Activated naive CD8-positive, alpha-beta T cell treated with anti-CD3 and anti-CD28 coated beads, Interleukin-2, amount 50 U/mL, for 16 hours (primary cell): ENCODE results near the gene SLC5A10.
"Not testable (repeated sequence)": the region's sequence is repeated elsewhere in the genome, so short reads cannot be mapped to it uniquely, and the experiment has no call there.

Experiments
- DNase-seq: peaks from one replicate; pipeline ENCODE4 v3.0.0-alpha.2; 2020; ENCODE audit warnings: low read depth, low spot score

Gene SLC5A10

GRCh38 chr17:18947866-18948265 lies 4.1 kb upstream of the SLC5A10 start:
- DNase-seq, result no peak

DNA sequence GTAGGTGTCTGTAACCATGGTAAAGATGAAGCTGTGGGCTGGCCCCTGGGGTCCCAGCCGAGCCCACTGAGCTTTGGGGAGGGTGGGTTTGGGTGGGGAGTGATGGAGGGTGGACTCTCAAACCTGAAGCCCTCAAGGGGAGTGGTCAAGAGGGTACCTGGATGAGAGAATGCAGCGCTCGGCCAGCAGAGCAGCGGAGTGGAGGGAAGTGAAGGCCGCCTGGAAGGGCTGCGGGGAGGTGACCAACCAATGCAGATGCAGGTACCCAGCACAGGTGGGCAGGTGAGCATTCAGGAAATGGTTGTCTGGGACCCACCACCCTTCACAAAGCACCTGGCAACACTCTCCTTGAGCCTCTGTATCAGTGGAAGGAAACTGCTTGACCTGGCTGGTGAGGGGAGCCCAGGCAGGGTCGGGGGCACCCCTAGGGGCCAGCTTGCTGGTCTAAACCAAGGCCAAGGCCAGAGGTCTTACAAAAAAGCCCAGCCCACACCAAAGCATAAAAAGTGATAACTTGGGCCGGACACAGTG lies 3.4 kb upstream of the SLC5A10 start:
- no peak for DNase-seq

DNA sequence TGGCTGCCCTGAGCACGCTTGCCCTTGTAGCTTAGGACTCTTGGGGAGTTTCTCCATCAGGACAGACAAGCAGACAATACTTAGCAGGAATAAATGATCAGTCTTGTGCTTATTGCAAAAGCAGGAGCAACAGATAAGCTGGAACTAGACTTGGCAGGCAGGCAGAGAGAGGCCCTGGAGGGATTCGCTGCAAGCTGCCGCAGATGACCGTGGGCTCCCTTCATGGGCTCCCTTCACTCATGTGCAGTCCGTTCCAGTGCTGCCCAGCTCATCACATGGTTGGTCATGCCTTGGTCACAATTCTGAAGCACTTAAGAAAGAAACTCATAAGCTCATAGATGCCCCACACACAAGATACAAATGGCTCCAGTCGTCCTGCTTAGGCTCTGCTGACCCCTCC lies 2.4 kb upstream of the SLC5A10 start:
- DNase-seq, result no peak

DNA sequence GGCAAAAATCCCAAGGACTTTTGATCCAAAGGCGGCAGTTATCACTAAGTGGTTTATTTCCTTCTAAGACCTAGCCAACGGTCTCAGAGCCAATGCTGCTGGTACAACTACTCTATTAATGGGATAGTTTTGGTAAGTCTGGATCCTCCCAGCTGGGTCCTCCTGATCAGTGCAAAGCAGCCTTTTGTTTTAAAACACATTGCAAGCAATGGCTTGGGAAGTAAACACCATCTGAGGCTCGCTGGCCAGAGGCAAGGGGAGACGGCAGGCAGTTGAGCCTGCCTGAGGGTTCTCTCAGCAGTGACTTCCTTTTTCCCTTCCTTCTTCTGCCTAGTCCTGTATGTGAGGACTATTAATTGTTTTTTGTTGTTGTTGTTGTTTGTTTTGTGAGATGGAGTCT lies 1.6 kb upstream of the SLC5A10 start:
- DNase-seq, result no peak

DNA sequence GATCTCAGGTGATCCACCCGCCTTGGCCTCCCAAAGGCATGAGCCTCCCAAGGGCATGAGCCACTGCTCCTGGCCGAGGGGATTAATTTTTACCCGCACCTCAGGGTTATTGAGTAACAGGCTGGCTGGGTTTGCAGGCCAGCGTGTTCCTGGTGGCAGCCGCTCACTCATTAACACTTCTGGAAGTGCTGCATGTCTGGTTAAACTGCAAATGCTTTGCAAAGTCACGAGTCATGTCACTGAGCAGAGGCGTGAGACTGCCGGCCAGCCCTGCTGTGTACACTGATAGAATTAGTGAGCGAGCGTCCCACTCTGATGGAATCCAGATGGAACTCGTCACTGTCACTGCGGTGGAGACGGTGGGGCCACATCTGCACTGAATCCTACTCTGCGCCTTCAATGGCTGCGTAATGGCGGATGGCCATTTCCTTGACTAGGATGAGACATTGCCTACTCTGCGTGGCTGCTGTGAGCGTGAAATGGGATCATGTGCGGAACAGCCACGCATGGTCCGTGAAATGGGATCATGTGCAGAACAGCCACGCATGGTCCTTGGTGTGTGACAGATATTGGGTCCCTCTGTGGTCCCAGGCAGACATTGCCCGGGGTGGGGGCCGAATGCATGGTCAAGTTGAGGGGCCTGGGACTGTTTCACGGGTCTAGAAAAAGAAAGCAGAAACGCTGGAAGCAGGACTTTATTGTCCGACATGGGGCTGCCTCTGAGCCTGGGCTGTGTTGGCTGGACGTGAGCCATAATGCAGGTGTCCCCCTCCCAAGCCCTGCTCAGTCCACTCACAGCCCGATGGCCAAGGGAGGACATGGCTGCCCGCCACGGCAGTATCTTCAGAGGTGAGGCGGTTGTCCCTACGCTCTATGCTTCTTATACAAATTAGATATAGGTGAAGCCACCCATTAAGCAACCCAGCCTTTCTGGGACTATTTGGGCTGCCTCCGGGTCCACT lies 740 bp upstream of the SLC5A10 start:
- DNase-seq, result no peak

GRCh38 chr17:18953231-18953728 lies 1.3 kb downstream of the SLC5A10 start:
- DNase-seq, result no peak

- no peak for DNase-seq
Measured at GRCh38 chr17:18954321-18954720, 2.4 kb downstream of the SLC5A10 start.

- DNase-seq, result no peak
Measured at GRCh38 chr17:18955009-18955408, 3.0 kb downstream of the SLC5A10 start.

DNA sequence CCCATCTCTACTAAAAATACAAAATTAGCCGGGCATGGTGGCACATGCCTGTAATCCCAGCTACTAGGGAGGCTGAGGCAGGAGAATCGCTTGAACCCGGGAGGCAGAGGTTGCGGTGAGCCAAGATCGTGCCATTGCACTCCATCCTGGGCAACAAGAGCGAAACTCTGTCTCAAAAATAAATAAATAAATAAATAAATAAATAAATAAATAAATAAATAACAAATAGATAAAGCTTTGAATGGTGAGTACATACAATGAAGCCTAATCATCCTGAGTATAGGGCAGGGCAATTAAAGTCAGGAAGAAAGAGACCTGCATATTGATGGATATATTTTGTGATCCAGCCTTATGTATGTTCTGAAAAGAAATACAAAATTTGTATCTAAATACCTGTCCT lies 4.1 kb downstream of the SLC5A10 start:
- DNase-seq, result not testable (repeated sequence)

DNA sequence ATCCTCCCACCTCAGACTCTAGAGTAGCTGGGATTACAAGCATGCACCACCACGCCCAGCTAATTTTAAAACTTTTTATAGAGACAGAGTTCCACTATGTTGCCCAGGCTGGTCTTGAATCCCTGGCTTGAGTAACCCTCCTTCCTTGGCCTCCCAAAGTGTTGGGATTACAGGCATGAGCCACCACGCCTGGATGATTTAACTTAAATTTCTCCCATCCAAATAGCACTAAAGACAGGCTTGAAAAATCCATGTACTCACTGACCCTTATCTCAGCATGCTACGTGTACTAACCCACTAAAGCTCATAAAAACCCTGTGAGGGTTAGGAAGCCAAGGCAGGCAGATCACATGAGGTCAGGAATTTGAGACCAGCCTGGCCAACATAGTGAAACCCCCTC lies 4.6 kb downstream of the SLC5A10 start:
- no peak for DNase-seq

DNA sequence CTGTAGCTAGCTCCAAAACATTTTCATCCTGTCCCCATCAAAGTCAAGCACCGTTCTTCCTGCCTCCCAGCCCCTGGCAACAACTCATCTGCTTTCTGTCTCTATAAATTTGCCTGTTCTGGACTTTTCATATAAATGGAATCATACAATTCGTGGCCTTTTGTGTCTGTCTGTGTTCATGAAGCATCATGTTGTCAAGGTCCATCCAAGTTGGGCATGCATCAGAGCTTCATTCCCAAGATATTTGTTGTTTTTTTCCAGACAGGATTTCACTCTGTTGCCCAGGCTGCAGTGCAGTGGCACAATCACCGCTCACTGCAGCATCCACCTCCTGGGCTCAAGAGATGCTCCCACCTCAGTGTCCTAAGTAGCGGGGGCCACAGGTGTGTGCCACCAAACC lies 5.9 kb downstream of the SLC5A10 start:
- no peak for DNase-seq

DNA sequence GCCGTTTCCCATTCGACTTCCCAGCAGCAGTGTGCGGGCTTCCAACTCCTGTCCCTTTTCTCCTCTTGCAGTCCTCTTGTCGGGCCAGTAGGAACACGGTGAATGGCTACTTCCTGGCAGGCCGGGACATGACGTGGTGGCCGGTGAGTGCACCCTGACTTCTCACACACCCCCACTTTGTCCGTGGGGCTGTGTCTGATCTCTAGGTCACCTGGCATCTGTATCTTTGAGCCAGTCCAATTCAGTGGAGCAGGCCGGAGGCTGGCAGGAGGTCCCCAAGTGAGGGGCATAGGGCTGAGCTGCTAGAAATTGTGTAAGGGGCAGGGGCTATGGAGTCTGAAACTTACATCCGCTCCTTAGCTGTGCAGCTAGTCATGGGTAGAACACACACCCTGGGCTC lies 6.6 kb downstream of the SLC5A10 start:
- no peak for DNase-seq

GRCh38 chr17:18959071-18959844 lies 7.3 kb downstream of the SLC5A10 start:
- DNase-seq, result no peak

GRCh38 chr17:18959845-18960240 lies 7.9 kb downstream of the SLC5A10 start:
- DNase-seq, result no peak

DNA sequence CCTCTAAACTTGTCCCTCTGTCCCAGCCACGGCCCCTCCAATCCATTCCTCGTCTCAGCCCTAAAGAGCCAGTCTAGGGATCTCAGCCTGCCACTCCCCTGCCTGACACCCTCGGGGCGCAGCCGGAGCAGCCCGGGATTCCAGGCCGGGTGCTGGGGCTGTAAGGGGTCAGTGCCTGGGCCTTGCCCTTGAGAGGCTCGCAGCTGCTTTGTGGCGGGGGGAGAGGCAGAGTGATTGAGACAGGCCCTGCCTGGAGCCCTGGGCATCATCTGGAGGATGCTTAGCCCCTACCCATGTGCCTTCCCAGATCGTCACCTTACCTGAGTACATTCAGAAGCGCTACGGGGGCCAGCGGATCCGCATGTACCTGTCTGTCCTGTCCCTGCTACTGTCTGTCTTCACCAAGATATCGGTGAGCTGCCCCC lies 8.3 kb downstream of the SLC5A10 start:
- DNase-seq, result no peak

- peak; percentile 55 for DNase-seq
Measured at GRCh38 chr17:18960803-18961511, 9.0 kb downstream of the SLC5A10 start.

DNA sequence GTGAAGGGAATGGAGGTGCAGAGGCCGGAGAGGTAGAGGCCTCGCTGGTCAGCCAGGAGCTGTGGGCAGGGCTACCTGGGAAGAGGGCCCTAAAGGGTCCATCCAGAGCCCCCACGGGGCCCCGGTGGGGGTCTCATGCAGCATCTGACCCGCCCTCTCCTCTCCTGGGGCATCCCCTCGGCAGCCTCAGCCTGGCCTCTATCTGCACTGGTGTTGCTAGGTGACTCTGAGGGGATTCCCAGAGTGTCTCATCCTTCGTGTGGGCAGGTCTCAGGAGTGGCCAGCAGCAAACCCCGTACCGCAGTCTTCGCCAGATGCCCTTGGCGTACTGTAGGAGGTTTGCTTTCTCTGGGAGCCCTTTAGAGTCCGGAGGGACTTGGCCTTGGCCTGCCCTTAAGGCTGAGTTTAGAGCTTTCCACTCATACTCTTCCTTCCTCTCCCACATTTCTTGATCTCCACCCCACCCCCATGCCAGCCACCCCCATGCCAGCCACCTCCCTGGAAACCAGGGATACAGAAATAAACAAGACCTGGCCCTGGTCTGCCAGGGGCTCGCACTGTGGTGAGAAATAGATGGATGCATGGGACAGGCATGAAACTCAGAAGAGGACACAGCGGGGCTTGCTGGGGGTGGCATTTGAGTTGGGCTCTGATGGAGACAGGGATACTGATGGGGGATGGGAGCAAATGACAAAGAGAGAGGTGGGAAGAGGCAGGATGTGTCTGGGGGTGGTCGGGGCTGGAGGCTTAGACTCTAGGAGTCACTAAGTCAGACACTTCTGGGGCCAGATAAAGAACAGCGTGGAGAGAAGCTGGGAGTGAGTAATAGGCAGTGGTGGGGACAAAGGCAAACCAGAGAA lies 9.9 kb downstream of the SLC5A10 start:
- no peak for DNase-seq

GRCh38 chr17:18962494-18962815 lies 10.5 kb downstream of the SLC5A10 start:
- no peak for DNase-seq

GRCh38 chr17:18963126-18964017 lies 11.4 kb downstream of the SLC5A10 start:
- no peak for DNase-seq

GRCh38 chr17:18964018-18964351 lies 12.0 kb downstream of the SLC5A10 start:
- no peak for DNase-seq
